Fibroblast of skin of left quadriceps (primary cell): ENCODE data around the gene CNIH4.
"Not testable (repeated sequence)": the region's sequence is repeated elsewhere in the genome, so short reads cannot be mapped to it uniquely, and the experiment has no call there.

ENCODE experiments used
- DNase-seq, 2 experiments: peaks; one replicate each; pipeline ENCODE4 v3.0.0-alpha.2; 2013; ENCODE audit warnings: low read depth in 2 of 2

The CNIH4 gene

GRCh38 chr1:224399887-224400286, 43.2 kb downstream of the CNIH4 start:
- no peak for DNase-seq

GRCh38 chr1:224402472-224403036, 45.9 kb downstream of the CNIH4 start:
- DNase-seq = no peak

GRCh38 chr1:224404916-224405603, 48.4 kb downstream of the CNIH4 start:
- peak in 1 of 2 experiments; percentile 4 for DNase-seq

GRCh38 chr1:224405604-224405970, 48.9 kb downstream of the CNIH4 start:
- no peak for DNase-seq

- DNase-seq = no peak
These were observed 49.5 kb downstream of the CNIH4 start for GRCh38 chr1:224406216-224406615.

- no peak for DNase-seq
These were observed 51.1 kb downstream of the CNIH4 start for GRCh38 chr1:224407571-224408293.

- DNase-seq = no peak
These were observed 51.6 kb downstream of the CNIH4 start for GRCh38 chr1:224408294-224408590.

- DNase-seq = no peak
These were observed 55.1 kb downstream of the CNIH4 start for GRCh38 chr1:224411766-224412165.

- DNase-seq = no peak
These were observed 63.4 kb downstream of the CNIH4 start for GRCh38 chr1:224420106-224420505.

- no peak for DNase-seq
These were observed 68.7 kb downstream of the CNIH4 start for GRCh38 chr1:224425279-224425884.

- DNase-seq = not testable (repeated sequence)
These were observed 70.2 kb downstream of the CNIH4 start for GRCh38 chr1:224426869-224427268.

GRCh38 chr1:224427346-224427745, 70.7 kb downstream of the CNIH4 start:
- DNase-seq = peak in 1 of 2 experiments; percentile 42

- not testable (repeated sequence) for DNase-seq
These were observed 72.0 kb downstream of the CNIH4 start for GRCh38 chr1:224428713-224429112.
